Adrenal gland (tissue), 5 donors: Measurements from ENCODE around the gene UBAC1.

Source experiments
- POLR2A ChIP-seq, 2 donors: fragments of 450-650 bp; IDR thresholded peaks; one replicate each; pipeline ENCODE4 v1.6.1; 2017; ENCODE audit warnings: antibody characterized with exemption in 2 of 2, mild to moderate bottlenecking in 2 of 2, moderate library complexity in 1 of 2
- TF ChIP-seq, protein P1 (sequence below), 6 experiments: fragments of 450-650 bp in 4 of 6; fragments of 200-600 bp in 2 of 6; sonication (generic) in 1 of 6; IDR thresholded peaks; 1 replicate in 5 of 6; 2 replicates in 1 of 6; pipeline versions ENCODE4 v1.5.1 to v1.8.0; 2016 to 2021; ENCODE audit warnings: antibody characterized with exemption in 6 of 6, mild to moderate bottlenecking in 2 of 6, moderate library complexity in 1 of 6
- donor health status: DM: no; HTN: no; CAD: no.

DNA sequence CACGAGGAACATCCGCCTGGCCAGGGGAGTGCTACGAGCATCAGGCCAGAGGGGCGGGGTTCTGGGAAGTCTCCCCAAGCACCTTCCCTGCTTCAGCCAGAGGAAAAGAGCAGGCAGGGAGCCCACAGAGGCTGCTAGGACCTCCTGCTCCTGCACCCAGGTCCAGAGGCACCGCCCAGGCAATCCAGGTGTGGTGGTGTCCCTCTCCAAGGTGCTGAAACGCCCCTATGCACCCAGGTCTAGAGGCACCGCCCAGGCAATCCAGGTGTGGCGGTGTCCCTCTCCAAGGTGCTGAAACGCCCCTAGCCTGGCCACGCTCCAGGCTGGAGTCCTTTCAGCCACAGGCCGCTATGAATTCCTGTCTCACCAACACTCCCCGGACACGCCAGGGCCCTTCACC, 10.7 kb upstream of the UBAC1 start:
- TF ChIP-seq, protein P1, sequence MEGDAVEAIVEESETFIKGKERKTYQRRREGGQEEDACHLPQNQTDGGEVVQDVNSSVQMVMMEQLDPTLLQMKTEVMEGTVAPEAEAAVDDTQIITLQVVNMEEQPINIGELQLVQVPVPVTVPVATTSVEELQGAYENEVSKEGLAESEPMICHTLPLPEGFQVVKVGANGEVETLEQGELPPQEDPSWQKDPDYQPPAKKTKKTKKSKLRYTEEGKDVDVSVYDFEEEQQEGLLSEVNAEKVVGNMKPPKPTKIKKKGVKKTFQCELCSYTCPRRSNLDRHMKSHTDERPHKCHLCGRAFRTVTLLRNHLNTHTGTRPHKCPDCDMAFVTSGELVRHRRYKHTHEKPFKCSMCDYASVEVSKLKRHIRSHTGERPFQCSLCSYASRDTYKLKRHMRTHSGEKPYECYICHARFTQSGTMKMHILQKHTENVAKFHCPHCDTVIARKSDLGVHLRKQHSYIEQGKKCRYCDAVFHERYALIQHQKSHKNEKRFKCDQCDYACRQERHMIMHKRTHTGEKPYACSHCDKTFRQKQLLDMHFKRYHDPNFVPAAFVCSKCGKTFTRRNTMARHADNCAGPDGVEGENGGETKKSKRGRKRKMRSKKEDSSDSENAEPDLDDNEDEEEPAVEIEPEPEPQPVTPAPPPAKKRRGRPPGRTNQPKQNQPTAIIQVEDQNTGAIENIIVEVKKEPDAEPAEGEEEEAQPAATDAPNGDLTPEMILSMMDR (IDR thresholded peaks at IDR 0.05): no peak
- TF ChIP-seq POLR2A (IDR thresholded peaks at IDR 0.05): no peak
